Transverse colon (tissue), 3 donors: ENCODE results near the gene PSMA4.
"Not testable (repeated sequence)": the region's sequence is repeated elsewhere in the genome, so short reads cannot be mapped to it uniquely, and the experiment has no call there.

Experiments
- CTCF ChIP-seq, 5 experiments: fragments of 200-600 bp in 3 of 5; fragments of 450-650 bp in 2 of 5; sonication (generic) in 3 of 5; IDR thresholded peaks; 1 replicate in 2 of 5; 2 replicates in 3 of 5; pipeline ENCODE4 v1.5.1; 2016 to 2017; ENCODE audit warnings: antibody characterized with exemption in 5 of 5, inconsistent platforms in 3 of 5, mild to moderate bottlenecking in 2 of 5, moderate library complexity in 1 of 5
- EP300 ChIP-seq: sonication (generic); formaldehyde crosslinking; IDR thresholded peaks from one replicate; pipeline ENCODE4 v1.6.1; 2017; ENCODE audit warnings: antibody characterized with exemption, low read depth
- POLR2A ChIP-seq: fragments of 450-650 bp; IDR thresholded peaks from one replicate; pipeline ENCODE4 v1.6.1; 2016; ENCODE audit warnings: antibody characterized with exemption, mild to moderate bottlenecking, moderate library complexity

- TF ChIP-seq CTCF (IDR thresholded peaks at IDR 0.05); POLR2A; EP300: not testable (repeated sequence)
These were observed 642 bp upstream of the PSMA4 start for GRCh38 chr15:78539464-78540140.
